ENCODE results near the gene ZSWIM6.

DNA sequence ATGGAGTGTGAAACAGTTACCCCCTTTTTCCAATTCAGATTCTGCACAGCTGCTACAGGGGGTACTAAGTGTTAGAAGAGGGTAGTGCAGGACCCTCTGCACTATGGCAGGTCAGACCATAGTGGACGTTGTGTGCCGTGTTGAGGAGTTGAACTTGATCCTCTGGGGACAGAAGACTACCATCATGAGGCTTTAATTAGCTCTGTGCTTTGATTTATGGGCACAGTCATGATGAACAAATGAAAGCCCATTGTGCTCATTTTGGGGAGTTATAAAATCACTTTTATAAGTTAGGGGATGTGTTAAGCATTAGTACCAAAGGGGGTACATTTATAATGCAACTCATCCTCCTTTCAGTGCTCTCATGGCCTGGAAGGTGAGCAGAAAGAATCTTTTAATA, 62.7 kb downstream of the ZSWIM6 start:
- TF ChIP-seq, protein P1, sequence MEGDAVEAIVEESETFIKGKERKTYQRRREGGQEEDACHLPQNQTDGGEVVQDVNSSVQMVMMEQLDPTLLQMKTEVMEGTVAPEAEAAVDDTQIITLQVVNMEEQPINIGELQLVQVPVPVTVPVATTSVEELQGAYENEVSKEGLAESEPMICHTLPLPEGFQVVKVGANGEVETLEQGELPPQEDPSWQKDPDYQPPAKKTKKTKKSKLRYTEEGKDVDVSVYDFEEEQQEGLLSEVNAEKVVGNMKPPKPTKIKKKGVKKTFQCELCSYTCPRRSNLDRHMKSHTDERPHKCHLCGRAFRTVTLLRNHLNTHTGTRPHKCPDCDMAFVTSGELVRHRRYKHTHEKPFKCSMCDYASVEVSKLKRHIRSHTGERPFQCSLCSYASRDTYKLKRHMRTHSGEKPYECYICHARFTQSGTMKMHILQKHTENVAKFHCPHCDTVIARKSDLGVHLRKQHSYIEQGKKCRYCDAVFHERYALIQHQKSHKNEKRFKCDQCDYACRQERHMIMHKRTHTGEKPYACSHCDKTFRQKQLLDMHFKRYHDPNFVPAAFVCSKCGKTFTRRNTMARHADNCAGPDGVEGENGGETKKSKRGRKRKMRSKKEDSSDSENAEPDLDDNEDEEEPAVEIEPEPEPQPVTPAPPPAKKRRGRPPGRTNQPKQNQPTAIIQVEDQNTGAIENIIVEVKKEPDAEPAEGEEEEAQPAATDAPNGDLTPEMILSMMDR (conservative IDR thresholded peaks at IDR 0.05) = no peak
- TF ChIP-seq EZH2 (IDR thresholded peaks at IDR 0.05; ENCODE audit: low read depth) = no peak
